Measurements from ENCODE around the gene PERM1. TPM values are rescaled to one million over a fixed set of nuclear protein-coding genes. Genes with fewer than 3 reads are reported as not detected.
A peak's percentile ranks its signal among the peaks of the same experiment; 100 is the strongest.
"Not testable (repeated sequence)": the region's sequence is repeated elsewhere in the genome, so short reads cannot be mapped to it uniquely, and the experiment has no call there.

The PERM1 gene
- total RNA-seq, 1 donor, result not detected

- TF ChIP-seq CTCF (IDR thresholded peaks at IDR 0.05; ENCODE audit: insufficient read depth, low read length), result no peak
- DNase-seq (ENCODE audit: low read depth), result no peak
- H3K4me3 ChIP-seq (ENCODE audit: low read depth, low read length), result peak within 1 kb of the TSS; percentile 68
Measured at GRCh38 chr1:1020000-1020404, 38.1 kb upstream of the PERM1 start, which contains the start of gene AGRN. Gene AGRN, plus strand, starts transcription at chr1:1020120. Its CDS starts 53 bp downstream, at chr1:1020173.

DNA sequence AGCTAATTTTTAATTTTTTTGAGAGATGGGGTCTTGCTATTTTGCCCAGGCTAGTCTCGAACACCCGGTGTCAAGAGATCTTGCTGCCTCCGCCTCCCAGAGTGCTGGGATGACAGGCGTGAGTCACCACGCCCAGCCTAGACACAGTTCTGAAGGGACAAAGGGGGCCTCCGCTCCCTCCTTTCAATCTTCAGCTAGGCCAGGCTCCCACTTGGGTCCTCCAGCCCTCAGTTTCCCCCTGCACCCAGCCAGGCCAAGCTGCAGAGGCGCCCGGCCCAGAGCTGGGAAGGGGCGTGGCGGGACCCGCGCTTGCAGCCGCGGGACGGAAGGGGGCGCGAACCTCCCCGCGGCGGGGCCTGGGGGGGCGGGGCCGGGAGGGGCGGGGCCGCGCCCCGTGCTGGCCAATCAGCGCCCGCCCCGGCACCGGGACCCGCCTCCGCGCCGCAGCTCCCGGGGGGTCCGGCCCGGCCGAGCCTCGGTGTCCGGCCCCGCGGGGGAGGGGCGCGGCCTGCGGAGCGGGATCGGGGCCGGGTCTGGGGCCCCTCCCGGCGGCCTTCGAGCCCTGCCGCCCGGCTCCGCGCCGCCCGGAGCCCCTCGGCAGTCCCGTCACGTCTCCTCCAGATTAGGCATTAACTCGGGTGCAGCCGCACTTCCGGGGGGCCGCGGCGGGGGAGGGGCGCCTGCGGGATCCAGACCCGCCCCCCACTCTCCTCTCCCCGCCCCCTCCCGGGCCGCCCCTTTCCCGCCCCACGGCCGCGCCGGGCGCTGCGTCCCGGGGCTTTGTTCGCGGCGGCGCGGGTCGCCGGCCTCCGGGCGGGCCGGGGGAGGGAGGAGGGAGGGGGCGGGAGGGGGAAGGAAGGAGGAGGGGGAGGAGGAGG lies 37.5 kb upstream of the PERM1 start:
- peak; percentile 50 for TF ChIP-seq CTCF (IDR thresholded peaks at IDR 0.05; ENCODE audit: insufficient read depth, low read length)
- DNase-seq (ENCODE audit: low read depth), result peak; percentile 72
- H3K4me3 ChIP-seq (ENCODE audit: low read depth, low read length), result peak overlapping the region; percentile 63

- DNase-seq (ENCODE audit: low read depth); H3K4me3 ChIP-seq (ENCODE audit: low read depth, low read length): not testable (repeated sequence)
Measured at GRCh38 chr1:1018321-1018685, 36.4 kb upstream of the PERM1 start.

GRCh38 chr1:1017397-1018320 lies 35.8 kb upstream of the PERM1 start:
- not testable (repeated sequence) for DNase-seq (ENCODE audit: low read depth); H3K4me3 ChIP-seq (ENCODE audit: low read depth, low read length)

GRCh38 chr1:1014799-1015681 lies 33.1 kb upstream of the PERM1 start:
- no peak for DNase-seq (ENCODE audit: low read depth)
- TF ChIP-seq CTCF (IDR thresholded peaks at IDR 0.05; ENCODE audit: insufficient read depth, low read length), result peak; percentile 21
- no peak overlapping the region for H3K4me3 ChIP-seq (ENCODE audit: low read depth, low read length)

GRCh38 chr1:1013922-1014648 lies 32.2 kb upstream of the PERM1 start:
- peak overlapping the region; percentile 66 for H3K4me3 ChIP-seq (ENCODE audit: low read depth, low read length)
- TF ChIP-seq CTCF (IDR thresholded peaks at IDR 0.05; ENCODE audit: insufficient read depth, low read length), result no peak
- no peak for DNase-seq (ENCODE audit: low read depth)
